ENCODE measurements around the gene GPR39.

DNA sequence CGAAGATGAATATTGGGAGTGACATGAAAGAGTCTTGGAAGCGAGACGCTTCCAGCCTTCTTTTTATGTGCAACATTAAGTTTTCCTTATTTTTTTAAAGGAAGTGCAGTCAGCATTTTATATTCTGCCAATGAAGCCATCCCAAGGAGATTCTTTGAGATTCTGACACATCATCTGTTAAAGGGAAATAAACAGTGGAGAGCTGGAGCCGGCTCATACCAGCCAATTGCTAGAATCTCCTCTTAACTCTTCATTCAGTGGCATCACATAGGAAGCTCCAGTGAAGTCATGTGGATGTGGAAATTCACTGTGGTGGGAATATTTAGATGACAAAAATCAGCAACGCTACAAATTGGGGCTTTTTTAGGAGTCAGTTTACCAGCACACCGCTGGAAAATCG lies 23.7 kb upstream of the GPR39 start:
- TF ChIP-seq, protein P1, sequence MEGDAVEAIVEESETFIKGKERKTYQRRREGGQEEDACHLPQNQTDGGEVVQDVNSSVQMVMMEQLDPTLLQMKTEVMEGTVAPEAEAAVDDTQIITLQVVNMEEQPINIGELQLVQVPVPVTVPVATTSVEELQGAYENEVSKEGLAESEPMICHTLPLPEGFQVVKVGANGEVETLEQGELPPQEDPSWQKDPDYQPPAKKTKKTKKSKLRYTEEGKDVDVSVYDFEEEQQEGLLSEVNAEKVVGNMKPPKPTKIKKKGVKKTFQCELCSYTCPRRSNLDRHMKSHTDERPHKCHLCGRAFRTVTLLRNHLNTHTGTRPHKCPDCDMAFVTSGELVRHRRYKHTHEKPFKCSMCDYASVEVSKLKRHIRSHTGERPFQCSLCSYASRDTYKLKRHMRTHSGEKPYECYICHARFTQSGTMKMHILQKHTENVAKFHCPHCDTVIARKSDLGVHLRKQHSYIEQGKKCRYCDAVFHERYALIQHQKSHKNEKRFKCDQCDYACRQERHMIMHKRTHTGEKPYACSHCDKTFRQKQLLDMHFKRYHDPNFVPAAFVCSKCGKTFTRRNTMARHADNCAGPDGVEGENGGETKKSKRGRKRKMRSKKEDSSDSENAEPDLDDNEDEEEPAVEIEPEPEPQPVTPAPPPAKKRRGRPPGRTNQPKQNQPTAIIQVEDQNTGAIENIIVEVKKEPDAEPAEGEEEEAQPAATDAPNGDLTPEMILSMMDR (IDR thresholded peaks at IDR 0.05; ENCODE audit: low read length): no peak
- TF ChIP-seq EZH2 (optimal IDR thresholded peaks at IDR 0.05; ENCODE audit: low read depth, low read length): no peak
